WERI-Rb-1 (cell line): Measurements from ENCODE around the gene L3HYPDH.
A peak's percentile ranks its signal among the peaks of the same experiment; 100 is the strongest.

Experiments
- DNase-seq: peaks from one replicate; pipeline ENCODE4 v3.0.0-alpha.2; 2020
- H3K27ac ChIP-seq: fragments of 250-450 bp; sonication (Bioruptor Pico); 2 replicates; pipeline ENCODE4 v1.5.1; 2020; ENCODE audit warnings: mild to moderate bottlenecking, moderate library complexity
- H3K27me3 ChIP-seq: fragments of 250-450 bp; sonication (Bioruptor Pico); 2 replicates; pipeline ENCODE4 v1.5.1; 2021; ENCODE audit warnings: mild to moderate bottlenecking, low read depth, moderate library complexity; ENCODE audit not compliant: insufficient read depth, severe bottlenecking
- H3K36me3 ChIP-seq: fragments of 250-450 bp; sonication (Bioruptor Pico); 2 replicates; pipeline ENCODE4 v1.5.1; 2020; ENCODE audit warnings: mild to moderate bottlenecking, moderate library complexity
- H3K4me3 ChIP-seq: 2 replicates; pipeline ENCODE4 v1.5.1; 2011; ENCODE audit warnings: low read depth, mild to moderate bottlenecking, control low read depth, low read length
- H3K9me3 ChIP-seq: fragments of 250-450 bp; sonication (Bioruptor Pico); 2 replicates; pipeline ENCODE4 v1.5.1; 2021; ENCODE audit warnings: mild to moderate bottlenecking, moderate library complexity; ENCODE audit not compliant: severe bottlenecking
- CTCF ChIP-seq: IDR thresholded peaks from 2 replicates; pipeline ENCODE4 v1.5.1; 2011; ENCODE audit warnings: low read depth, mild to moderate bottlenecking, control low read depth, inconsistent platforms, low read length

Gene L3HYPDH

GRCh38 chr14:59484639-59485175, 499 bp upstream of the L3HYPDH start:
- no peak for DNase-seq
- peaks cover 27% of the 10 kb centered on the region for H3K36me3 ChIP-seq
- H3K27ac ChIP-seq, result peak overlapping the region; percentile 93
- TF ChIP-seq CTCF, result no peak
- no peaks in the 10 kb centered on the region for H3K9me3 ChIP-seq
- H3K4me3 ChIP-seq, result peak overlapping the region; percentile 85
- no peaks in the 10 kb centered on the region for H3K27me3 ChIP-seq

GRCh38 chr14:59483363-59483762, 845 bp downstream of the L3HYPDH start:
- Histone ChIP-seq H3K9me3 (no peaks in the 10 kb centered on the region), H3K27me3 (no peaks in the 10 kb centered on the region), H3K27ac (peak overlapping the region; percentile 93), H3K4me3 (peak overlapping the region; percentile 85), H3K36me3 (peaks cover 16% of the 10 kb centered on the region)
- TF ChIP-seq CTCF, result no peak
- peak; percentile 28 for DNase-seq

GRCh38 chr14:59482541-59483331, 1.5 kb downstream of the L3HYPDH start:
- no peak overlapping the region for H3K27ac ChIP-seq
- no peak for TF ChIP-seq CTCF
- peaks cover 10% of the 10 kb centered on the region for H3K36me3 ChIP-seq
- DNase-seq, result no peak
- no peaks in the 10 kb centered on the region for H3K9me3 ChIP-seq
- H3K27me3 ChIP-seq, result no peaks in the 10 kb centered on the region
- peak overlapping the region; percentile 85 for H3K4me3 ChIP-seq

GRCh38 chr14:59481871-59482540, 2.2 kb downstream of the L3HYPDH start:
- Histone ChIP-seq H3K4me3 (no peak overlapping the region), H3K27me3 (no peaks in the 10 kb centered on the region), H3K36me3 (peaks cover 5% of the 10 kb centered on the region; the same call in 1 of the 2 replicates), H3K9me3 (no peaks in the 10 kb centered on the region), H3K27ac (no peak overlapping the region)
- no peak for DNase-seq
- TF ChIP-seq CTCF, result no peak

GRCh38 chr14:59481407-59481806, 2.8 kb downstream of the L3HYPDH start:
- Histone ChIP-seq H3K27ac (no peak overlapping the region), H3K27me3 (no peaks in the 10 kb centered on the region), H3K9me3 (no peaks in the 10 kb centered on the region), H3K4me3 (no peak overlapping the region), H3K36me3 (peaks cover 5% of the 10 kb centered on the region; the same call in 1 of the 2 replicates)
- TF ChIP-seq CTCF, result no peak
- DNase-seq, result no peak
